ENCODE data around the gene LTO1. TPM values are rescaled to one million over a fixed set of nuclear protein-coding genes. Genes with fewer than 3 reads are reported as not detected.
A peak's percentile ranks its signal among the peaks of the same experiment; 100 is the strongest.

Gene LTO1
- total RNA-seq, 1 donor from 2014 or later = 12.1 TPM

DNA sequence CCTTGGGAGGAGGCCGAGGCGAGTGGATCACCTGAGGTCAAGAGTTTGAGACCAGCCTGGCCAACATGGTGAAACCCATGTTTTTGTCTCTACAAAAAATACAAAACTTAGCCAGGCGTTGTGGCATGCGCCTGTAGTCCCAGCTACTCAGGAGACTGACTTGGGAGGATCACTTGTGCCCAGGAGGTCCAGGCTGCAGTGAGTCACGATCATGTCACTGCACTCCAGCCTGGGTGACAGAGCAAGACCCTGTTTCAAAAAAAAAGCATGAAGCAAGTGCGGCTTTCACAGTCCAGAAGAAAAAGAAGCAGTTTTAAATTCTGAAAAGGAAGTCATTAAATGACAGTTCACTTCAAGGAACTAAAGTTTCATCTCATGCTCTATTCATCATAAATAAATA lies 7.1 kb upstream of the LTO1 start:
- DNase-seq (ENCODE audit: low read depth in 2 of 2) = no peak

- no peak for DNase-seq (ENCODE audit: low read depth in 2 of 2)
Observed at GRCh38 chr11:69680688-69681087, 5.5 kb upstream of the LTO1 start.

DNA sequence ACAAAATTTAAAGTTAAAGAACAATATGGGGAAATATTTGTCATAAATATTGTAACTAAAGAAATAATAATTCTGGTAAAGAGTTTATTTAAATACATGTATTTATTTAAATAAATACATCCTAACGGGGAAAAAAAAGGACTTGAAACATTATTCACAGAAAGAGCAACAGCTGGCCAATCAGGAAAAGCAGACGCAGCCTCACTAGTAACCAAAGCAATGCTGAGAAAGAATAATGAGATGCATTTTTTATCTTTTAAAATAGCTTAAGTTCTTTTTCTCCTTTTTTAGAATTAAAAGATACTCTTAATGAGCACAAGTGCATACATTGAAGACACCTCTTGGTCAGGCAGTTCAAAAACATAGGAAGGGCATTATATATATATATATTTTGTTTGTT lies 2.6 kb upstream of the LTO1 start:
- no peak for DNase-seq (ENCODE audit: low read depth in 2 of 2)

DNA sequence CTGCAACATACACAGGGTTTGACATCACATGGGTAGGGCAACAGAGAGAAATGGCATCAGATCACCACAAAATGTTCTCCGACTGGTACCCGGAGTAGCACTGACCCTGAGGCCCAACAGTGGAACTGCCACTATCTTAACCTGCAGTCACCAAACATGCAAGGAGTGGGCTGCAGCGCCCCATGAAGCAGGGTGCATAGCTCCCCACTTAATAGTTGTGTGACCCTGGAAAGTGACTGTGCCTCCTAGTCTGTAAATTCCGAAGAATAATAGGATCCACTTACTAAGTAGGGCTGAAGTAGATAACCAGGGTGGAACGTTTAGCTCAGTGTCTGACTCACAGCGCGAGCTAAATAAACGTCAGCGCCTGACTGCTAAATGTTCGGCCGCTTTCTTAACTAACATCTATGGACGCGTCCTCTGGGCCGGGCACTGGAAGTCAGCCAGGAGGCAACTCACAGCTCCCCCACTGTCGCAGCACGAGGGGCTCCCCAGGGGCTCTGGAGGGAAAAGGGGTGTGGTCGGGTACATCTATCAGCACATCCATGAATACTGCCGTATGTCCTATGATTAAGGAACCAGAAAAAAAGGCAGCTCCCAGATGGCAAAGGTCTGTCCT lies 777 bp downstream of the LTO1 start:
- DNase-seq (ENCODE audit: low read depth in 2 of 2) = peak; percentile 52 to 82

- DNase-seq (ENCODE audit: low read depth in 2 of 2) = no peak
Observed at GRCh38 chr11:69671734-69672465, 3.3 kb downstream of the LTO1 start.

DNA sequence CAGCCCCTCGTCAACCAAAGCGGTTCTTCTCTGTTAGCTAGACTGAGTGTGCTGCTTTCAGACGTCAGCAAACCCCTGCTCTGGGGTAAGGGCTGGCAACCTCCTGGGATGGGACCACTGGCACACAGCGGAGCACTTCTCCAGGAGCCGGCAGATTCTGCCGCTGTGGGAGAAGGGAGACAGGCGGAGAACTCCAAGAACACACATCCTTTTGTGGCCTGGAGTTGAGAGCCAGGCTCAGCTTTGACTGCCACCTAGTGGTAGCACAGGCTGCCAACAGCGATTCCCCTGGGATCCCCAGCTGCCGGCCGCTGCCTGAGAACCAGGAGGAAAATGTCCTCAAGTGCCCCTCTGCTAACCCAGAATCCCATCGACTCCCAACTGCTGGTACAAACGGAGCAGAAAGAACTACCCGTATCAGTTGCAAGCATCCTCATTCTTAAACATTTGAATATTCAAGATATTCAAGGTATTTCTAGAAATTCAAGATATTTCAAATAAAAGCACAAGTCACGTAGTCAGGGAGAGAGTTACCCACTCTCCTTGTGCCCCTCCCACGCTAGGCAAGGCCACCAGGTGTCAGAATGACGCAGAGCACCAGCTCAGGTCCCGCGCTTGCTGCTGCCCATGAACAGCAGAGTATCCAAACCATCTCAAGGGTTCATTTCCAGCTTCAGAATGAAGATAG lies 4.9 kb downstream of the LTO1 start:
- DNase-seq (ENCODE audit: low read depth in 2 of 2) = peak; percentile 83 to 87

DNA sequence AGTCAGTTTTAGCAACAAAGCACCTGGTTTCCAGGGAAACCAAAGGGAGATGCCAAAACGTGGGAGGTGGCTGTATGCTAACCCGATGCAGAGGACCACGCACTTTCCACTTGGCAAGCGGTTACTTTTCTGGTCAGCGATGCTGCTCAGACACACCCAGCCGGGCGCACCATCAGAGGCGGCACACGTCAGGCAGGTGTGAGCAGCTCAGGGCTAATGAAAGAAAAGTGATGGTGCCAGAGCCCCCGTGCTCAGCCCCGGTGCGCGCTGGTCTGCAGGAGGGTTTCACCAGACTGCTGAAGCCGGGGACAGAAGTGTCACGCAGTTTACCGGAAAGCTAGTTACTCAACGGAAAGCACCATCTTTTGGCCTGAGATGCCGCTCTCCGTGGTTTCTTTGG lies 5.7 kb downstream of the LTO1 start:
- DNase-seq (ENCODE audit: low read depth in 2 of 2) = no peak

DNA sequence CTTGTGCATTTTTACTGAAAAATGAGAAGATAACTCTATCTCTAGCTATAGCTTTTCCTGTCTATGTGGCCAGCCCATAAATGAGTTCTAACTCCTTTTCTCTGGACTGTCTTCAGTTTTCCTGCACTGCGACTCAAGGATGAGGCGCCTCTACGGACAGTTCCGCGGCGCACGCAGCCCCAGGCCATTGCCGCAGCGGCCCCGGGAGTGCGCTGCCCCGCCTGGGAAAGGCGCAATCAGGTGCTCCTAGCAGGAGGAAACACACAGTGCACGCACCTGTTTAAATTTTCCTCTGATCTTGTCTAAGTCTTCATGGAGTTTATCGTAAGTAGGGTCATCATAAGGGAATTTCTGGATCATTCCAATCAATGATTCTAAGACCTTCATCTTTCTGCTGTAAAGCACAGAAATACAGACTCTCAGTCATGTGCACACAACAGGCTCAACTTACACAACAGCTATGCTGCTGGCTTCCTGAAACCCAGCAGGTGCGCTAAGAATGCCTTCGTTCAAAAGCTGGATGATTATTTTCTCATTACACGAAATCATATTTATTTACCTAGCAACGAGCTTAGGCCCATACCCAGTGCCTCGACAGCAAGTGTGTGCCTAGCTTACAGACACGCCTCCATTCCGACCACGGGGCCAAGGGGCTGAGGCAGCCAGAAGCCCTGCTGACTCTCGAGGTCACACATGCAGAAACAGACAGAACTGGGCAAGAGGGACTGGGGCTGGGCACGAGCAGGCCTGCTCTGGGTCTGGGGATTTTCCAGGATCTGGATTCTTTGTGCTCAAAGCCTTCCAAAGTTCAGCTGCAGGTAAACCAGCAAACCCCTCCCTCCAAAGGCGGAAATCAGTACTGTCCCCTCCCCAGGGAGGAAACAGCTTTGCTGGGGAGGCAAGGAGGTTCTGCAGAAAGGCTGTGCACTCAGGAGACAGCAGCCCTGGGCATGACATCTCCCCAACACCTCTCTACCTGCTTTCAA lies 7.2 kb downstream of the LTO1 start:
- no peak for DNase-seq (ENCODE audit: low read depth in 2 of 2)

- no peak for DNase-seq (ENCODE audit: low read depth in 2 of 2)
Observed at GRCh38 chr11:69666752-69667536, 8.2 kb downstream of the LTO1 start.

DNA sequence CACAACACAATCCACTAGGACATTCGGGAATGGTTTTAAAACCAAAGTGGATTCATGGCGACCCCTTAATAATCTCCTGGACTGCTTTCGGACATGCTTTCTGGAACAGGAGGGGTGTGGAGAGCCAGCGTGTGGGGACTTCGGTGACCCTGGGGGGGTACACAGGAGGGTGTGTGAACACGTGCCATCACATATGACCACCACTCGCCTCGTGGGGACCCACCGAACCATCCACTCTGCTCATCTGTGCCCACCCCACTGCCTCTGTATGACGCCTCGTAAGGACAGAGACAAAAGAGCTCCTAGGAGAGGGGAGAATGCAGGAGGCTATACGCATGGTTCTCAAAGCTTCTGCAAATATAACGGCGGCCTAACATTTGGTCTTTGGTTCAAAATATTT lies 8.9 kb downstream of the LTO1 start:
- DNase-seq (ENCODE audit: low read depth in 2 of 2) = no peak

GRCh38 chr11:69665669-69666068 lies 9.5 kb downstream of the LTO1 start:
- DNase-seq (ENCODE audit: low read depth in 2 of 2) = no peak

DNA sequence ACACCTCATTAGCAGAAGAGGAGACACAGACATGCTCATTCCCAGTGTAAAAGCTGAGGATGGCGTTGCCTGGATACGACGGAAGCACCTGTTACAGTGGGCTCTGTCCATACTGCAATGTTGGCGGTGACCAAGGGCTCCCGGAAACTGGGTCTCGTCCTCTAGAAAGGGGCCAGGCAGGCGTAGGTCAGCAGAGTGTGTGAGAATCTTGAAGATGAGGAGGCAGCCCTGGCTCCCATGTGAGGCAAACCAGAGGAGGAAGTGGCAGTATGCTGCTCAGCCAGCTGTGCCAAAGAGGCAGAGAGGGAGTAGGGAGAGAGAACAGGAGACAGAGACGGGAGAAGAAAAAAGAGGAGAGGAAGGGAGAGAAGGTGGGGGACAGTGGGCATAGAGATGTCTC lies 10.3 kb downstream of the LTO1 start:
- no peak for DNase-seq (ENCODE audit: low read depth in 2 of 2)

DNA sequence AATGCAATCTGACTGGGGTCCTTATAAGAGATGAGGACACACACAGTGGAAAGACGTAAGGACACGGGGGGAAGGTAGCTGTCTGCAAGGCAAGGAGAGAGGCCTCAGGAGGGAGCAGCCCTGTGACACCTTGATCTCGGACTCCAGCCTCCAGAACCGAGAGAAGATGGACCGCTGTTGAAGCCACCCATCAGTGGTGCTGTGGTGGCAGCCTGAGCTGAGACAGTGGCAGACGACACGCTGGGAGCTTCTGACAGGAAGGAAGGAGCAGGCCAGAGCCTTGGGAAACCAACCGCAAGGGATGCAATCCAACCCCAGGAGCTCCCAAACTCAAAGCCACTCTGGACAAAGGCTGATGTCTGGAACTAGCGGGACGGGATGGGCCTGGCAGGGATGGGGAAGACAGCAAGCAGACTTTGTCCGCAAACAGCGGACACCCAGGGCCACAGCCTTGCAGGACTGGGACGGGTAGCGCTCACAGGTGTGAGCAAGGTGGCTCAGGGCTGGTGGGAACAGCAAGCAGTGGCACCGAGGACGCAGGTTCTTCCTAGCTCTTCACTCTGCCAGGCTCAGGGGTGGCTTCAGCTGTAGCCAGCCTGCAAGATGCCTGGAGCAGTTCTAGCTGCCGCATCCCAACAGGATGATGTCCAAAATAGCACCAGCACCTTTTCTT lies 10.9 kb downstream of the LTO1 start:
- no peak for DNase-seq (ENCODE audit: low read depth in 2 of 2)

- DNase-seq (ENCODE audit: low read depth in 2 of 2) = no peak
Observed at GRCh38 chr11:69663326-69663725, 11.8 kb downstream of the LTO1 start.

GRCh38 chr11:69662806-69663205 lies 12.3 kb downstream of the LTO1 start:
- DNase-seq (ENCODE audit: low read depth in 2 of 2) = no peak

DNA sequence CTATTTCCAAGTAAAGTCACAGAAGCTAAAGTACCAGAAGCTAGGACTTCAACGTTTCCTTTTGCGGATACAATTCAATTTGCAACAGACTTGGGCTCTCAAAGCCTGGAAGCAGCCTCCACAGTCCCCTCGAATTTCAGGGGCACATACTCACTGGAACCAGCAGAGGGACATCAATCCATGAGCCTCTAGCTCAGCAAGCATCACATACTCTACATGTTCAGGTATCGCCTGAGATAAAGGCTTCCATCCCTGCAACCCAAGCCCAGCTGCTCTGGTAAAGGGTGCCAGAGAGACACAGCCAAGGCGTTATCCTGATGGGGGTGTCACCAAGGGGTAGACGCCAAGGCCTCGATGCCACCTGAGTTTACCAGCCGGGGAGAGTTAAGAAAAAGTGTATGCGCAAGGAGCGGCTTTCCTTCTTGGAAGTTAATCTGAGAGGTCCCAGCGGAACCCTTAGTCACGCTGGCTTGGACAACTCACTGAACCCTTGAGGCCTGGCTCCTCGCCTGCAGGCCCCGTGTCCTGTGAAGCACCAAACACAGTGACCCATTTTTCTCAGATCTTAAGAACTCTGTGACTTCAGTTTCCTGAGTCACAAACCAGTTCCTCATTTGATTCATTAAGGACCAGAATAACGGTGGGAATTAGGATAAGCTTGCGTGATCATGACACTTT lies 13.0 kb downstream of the LTO1 start:
- no peak for DNase-seq (ENCODE audit: low read depth in 2 of 2)

GRCh38 chr11:69661413-69661715 lies 13.8 kb downstream of the LTO1 start:
- no peak for DNase-seq (ENCODE audit: low read depth in 2 of 2)

GRCh38 chr11:69660001-69660500 lies 15.1 kb downstream of the LTO1 start:
- no peak for DNase-seq (ENCODE audit: low read depth in 2 of 2)

DNA sequence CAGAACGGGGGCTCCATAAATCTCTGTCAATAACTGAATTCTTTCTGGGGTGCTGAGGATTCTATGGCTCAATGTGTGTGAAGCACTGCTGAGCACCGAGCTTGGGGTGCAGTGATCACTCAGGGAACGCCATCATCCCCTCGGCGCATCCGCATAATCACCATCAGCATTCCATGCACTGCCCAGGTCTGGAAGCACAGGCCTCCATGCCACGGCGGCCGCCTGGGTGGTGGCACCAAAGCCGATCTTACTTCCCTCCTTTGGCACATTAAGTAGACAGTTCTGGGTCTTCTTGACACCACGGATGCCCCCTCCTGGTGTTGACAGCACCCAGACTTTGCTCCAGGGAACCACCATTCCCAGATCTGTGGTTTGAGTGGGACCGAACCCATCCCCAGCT lies 15.6 kb downstream of the LTO1 start:
- DNase-seq (ENCODE audit: low read depth in 2 of 2) = no peak
